ENCODE results near the gene PSMD9. TPM values are rescaled to one million over a fixed set of nuclear protein-coding genes. Genes with fewer than 3 reads are reported as not detected.

PSMD9 gene
- total RNA-seq, 1 experiment from 2014 or later = 39.9 TPM

DNA sequence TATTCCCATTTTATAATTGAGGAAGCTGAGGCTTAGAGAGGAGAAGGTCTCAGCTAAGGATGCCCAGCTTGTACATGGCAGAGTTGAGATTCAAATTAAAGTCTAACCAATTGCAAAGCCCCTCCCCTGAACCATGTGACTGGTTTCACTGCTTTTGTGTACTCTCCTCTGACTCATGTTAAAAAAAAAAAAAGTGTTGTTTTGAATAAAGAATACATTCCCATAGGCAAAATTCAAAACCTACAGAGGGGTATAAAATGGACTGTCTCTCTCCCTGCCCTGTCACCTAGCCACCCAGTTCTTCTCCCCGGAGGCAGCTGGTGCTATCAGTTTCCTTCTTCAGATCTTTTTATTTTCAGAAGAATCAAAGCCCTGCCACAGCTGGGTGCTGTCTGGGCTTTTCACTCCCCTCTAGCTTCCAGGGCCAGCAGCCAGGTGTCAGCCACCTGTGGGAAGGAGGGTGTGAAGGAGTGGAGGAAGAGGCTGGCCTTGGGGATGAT lies 5.4 kb downstream of the PSMD9 start:
- Histone ChIP-seq H4K20me1 (ENCODE audit: control insufficient read depth, insufficient read depth, insufficient read length) (no peaks in the 10 kb centered on the region), H2BK5ac (ENCODE audit: insufficient read length, low read length) (no peak overlapping the region), H3K4me1 (ENCODE audit: insufficient read depth, low read length) (no peaks in the 10 kb centered on the region), H2AK5ac (ENCODE audit: insufficient read length, low read length) (no peak overlapping the region), H2BK20ac (ENCODE audit: low read depth, low read length, poor library complexity, severe bottlenecking) (no peak overlapping the region), H3K4me2 (ENCODE audit: insufficient read depth, insufficient read length, low read length) (no peak overlapping the region), H4K5ac (ENCODE audit: insufficient read length, low read depth, low read length) (no peak overlapping the region), H3K9ac (ENCODE audit: extremely low read depth, insufficient read length, low read length) (no peak overlapping the region), H3K79me2 (ENCODE audit: insufficient read depth, low read length) (no peaks in the 10 kb centered on the region), H2BK12ac (ENCODE audit: insufficient read length, low read depth, low read length) (no peak overlapping the region), H4K91ac (ENCODE audit: insufficient read length, low read depth, low read length) (no peak overlapping the region), H3K9me3 (ENCODE audit: control insufficient read depth, low read depth, low read length) (no peaks in the 10 kb centered on the region), H3K27ac (ENCODE audit: insufficient read length, low read depth, low read length) (no peak overlapping the region), H3K56ac (ENCODE audit: insufficient read length, low read depth, low read length) (no peak overlapping the region), H2AFZ (ENCODE audit: low read length) (no peak overlapping the region), H3K27me3 (ENCODE audit: insufficient read depth, low read length) (no peaks in the 10 kb centered on the region; the same call in 1 of the 2 replicates), H3K18ac (ENCODE audit: insufficient read length, low read depth, low read length) (no peak overlapping the region), H4K8ac (replicated peaks; ENCODE audit: insufficient read length, low read depth, low read length) (no peak overlapping the region), H3K4ac (ENCODE audit: low read depth, low read length) (no peak overlapping the region), H3K23ac (ENCODE audit: insufficient read length, low read depth, low read length) (no peak overlapping the region), H3K23me2 (ENCODE audit: insufficient read length, low read depth, low read length, poor library complexity, severe bottlenecking) (peaks cover 3% of the 10 kb centered on the region), H2BK120ac (ENCODE audit: low read depth, low read length, poor library complexity, severe bottlenecking) (no peak overlapping the region), H3T11ph (ENCODE audit: low read length) (no peak overlapping the region), H3K79me1 (ENCODE audit: insufficient read depth, low read depth, low read length, poor library complexity, severe bottlenecking) (no peaks in the 10 kb centered on the region), H2BK15ac (ENCODE audit: low read depth, low read length) (no peak overlapping the region), H3K14ac (ENCODE audit: insufficient read depth, low read length) (no peak overlapping the region)
- H3K4me1 Mint-ChIP-seq = peaks cover 19% of the 10 kb centered on the region in 2 experiments
- no peaks in the 10 kb centered on the region for H3K9me3 Mint-ChIP-seq
- TF ChIP-seq, protein P1, sequence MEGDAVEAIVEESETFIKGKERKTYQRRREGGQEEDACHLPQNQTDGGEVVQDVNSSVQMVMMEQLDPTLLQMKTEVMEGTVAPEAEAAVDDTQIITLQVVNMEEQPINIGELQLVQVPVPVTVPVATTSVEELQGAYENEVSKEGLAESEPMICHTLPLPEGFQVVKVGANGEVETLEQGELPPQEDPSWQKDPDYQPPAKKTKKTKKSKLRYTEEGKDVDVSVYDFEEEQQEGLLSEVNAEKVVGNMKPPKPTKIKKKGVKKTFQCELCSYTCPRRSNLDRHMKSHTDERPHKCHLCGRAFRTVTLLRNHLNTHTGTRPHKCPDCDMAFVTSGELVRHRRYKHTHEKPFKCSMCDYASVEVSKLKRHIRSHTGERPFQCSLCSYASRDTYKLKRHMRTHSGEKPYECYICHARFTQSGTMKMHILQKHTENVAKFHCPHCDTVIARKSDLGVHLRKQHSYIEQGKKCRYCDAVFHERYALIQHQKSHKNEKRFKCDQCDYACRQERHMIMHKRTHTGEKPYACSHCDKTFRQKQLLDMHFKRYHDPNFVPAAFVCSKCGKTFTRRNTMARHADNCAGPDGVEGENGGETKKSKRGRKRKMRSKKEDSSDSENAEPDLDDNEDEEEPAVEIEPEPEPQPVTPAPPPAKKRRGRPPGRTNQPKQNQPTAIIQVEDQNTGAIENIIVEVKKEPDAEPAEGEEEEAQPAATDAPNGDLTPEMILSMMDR (conservative IDR thresholded peaks at IDR 0.05) = no peak
- no peak overlapping the region for H3K4me3 Mint-ChIP-seq
- no CpG with 5 or more reads among the region's 1 CpG for whole genome bisulfite sequencing (ENCODE audit: extremely low coverage, insufficient read length, low lambda C conversion rate)
- peak; percentile 66 for DNase-seq
- H3K27me3 Mint-ChIP-seq (ENCODE audit: low read depth) = peaks cover 16% of the 10 kb centered on the region
- H3K36me3 Mint-ChIP-seq (ENCODE audit: insufficient read depth in 1 of 3, low read depth in 3 of 3) = peaks cover 8 to 46% (median 24%) of the 10 kb centered on the region in 3 experiments; a peak in 6 of 7 replicates
- H3K27ac Mint-ChIP-seq = peak overlapping the region in 1 of 3 experiments; percentile 37; a peak in 2 of 7 replicates

Data from H9 (cell line).